Smooth muscle cell (in vitro differentiated cells): Measurements from ENCODE around the gene CORO6. TPM values are rescaled to one million over a fixed set of nuclear protein-coding genes. Genes with fewer than 3 reads are reported as not detected.
"Not testable (repeated sequence)": the region's sequence is repeated elsewhere in the genome, so short reads cannot be mapped to it uniquely, and the experiment has no call there.

Experiments
- DNase-seq: peaks from one replicate; lab custom pipeline; 2025; ENCODE audit not compliant: unreplicated experiment; lab: John Stamatoyannopoulos, UW
- H2AFZ ChIP-seq: fragments of 200-600 bp; sonication (generic); 2 replicates; pipeline ENCODE4 v1.6.0; 2016; ENCODE audit warnings: antibody characterized with exemption, low read depth, mild to moderate bottlenecking
- H3F3A ChIP-seq: fragments of 200-600 bp; sonication (generic); 2 replicates; pipeline ENCODE4 v1.6.0; 2017; ENCODE audit warnings: antibody characterized with exemption, low read depth
- H3K27ac ChIP-seq: fragments of 200-600 bp; sonication (generic); 2 replicates; pipeline ENCODE4 v1.5.1; 2016; ENCODE audit warnings: low read depth, mild to moderate bottlenecking
- H3K27me3 ChIP-seq: fragments of 200-600 bp; sonication (generic); 2 replicates; pipeline ENCODE4 v1.6.1; 2016; ENCODE audit warnings: low read depth, mild to moderate bottlenecking
- H3K36me3 ChIP-seq: fragments of 200-600 bp; sonication (generic); 2 replicates; pipeline ENCODE4 v1.5.1; 2016; ENCODE audit warnings: low read depth
- H3K4me1 ChIP-seq: fragments of 200-600 bp; sonication (generic); 2 replicates; pipeline ENCODE4 v1.5.1; 2016; ENCODE audit warnings: low read depth
- H3K4me2 ChIP-seq: fragments of 200-600 bp; sonication (generic); 2 replicates; pipeline ENCODE4 v1.6.0; 2016; ENCODE audit warnings: mild to moderate bottlenecking
- H3K4me3 ChIP-seq: fragments of 200-600 bp; sonication (generic); 2 replicates; pipeline ENCODE4 v1.5.1; 2016; ENCODE audit warnings: mild to moderate bottlenecking
- H3K79me2 ChIP-seq: fragments of 200-600 bp; sonication (generic); 2 replicates; pipeline ENCODE4 v1.6.0; 2016; ENCODE audit warnings: low read depth, mild to moderate bottlenecking
- H3K9ac ChIP-seq: fragments of 200-600 bp; sonication (generic); 2 replicates; pipeline ENCODE4 v1.6.0; 2016; ENCODE audit warnings: low read depth
- H3K9me3 ChIP-seq: fragments of 200-600 bp; sonication (generic); replicated peaks from 2 replicates; pipeline ENCODE4 v1.5.1; 2016; ENCODE audit warnings: low read depth
- H4K20me1 ChIP-seq: fragments of 200-600 bp; sonication (generic); 2 replicates; pipeline ENCODE4 v1.6.0; 2016; ENCODE audit warnings: low read depth
- CTCF ChIP-seq: fragments of 200-600 bp; sonication (generic); IDR thresholded peaks from 2 replicates; pipeline ENCODE4 v1.5.1; 2017; ENCODE audit warnings: borderline replicate concordance, mild to moderate bottlenecking, antibody characterized with exemption; ENCODE audit not compliant: insufficient read depth, poor library complexity, severe bottlenecking
- WGBS: methylation state at CpG from one replicate; pipeline ENCODE4 v1.1.7; 2016; ENCODE audit warnings: low lambda C conversion rate; 5-methylcytosine and 5-hydroxymethylcytosine counted together
- polyA plus RNA-seq: library from polyadenylated mRNA; unstranded; fragments of >200 nt; fragmentation: Nextera tagmentation; extraction: Ambion mirVana; gene quantifications from 2 replicates; pipeline ENCODE4 v1.2.1, GENCODE V29; 2016
- total RNA-seq: library from RNA; depleted of rRNA; stranded (reverse); fragments of >200 nt; gene quantifications from 2 replicates; pipeline ENCODE4 v1.2.3, GENCODE V29; 2014

Gene CORO6
- total and polyA plus RNA-seq, 2 experiments from 2014 or later, result 2.4 TPM

- Histone ChIP-seq H3K4me3 (no peak overlapping the region), H3K4me2 (no peak overlapping the region), H3F3A (no peaks in the 10 kb centered on the region), H4K20me1 (no peaks in the 10 kb centered on the region), H3K4me1 (no peaks in the 10 kb centered on the region), H3K9ac (no peak overlapping the region), H3K27me3 (no peaks in the 10 kb centered on the region), H2AFZ (no peak overlapping the region), H3K79me2 (no peaks in the 10 kb centered on the region), H3K9me3 (no peaks in the 10 kb centered on the region), H3K36me3 (no peaks in the 10 kb centered on the region), H3K27ac (no peak overlapping the region)
- DNase-seq, result no peak
- no peak for TF ChIP-seq CTCF
These were observed 30.3 kb upstream of the CORO6 start for GRCh38 chr17:29652976-29653375.

- not testable (repeated sequence) for H4K20me1 ChIP-seq, H3K79me2 ChIP-seq, H3K4me2 ChIP-seq, H3K4me3 ChIP-seq, H3K36me3 ChIP-seq, H3F3A ChIP-seq, H3K9me3 ChIP-seq, H3K27me3 ChIP-seq, H3K9ac ChIP-seq, DNase-seq, H2AFZ ChIP-seq, H3K4me1 ChIP-seq, H3K27ac ChIP-seq
- 98% methylated on average over 7 of the region's 7 CpGs for WGBS
These were observed 29.2 kb upstream of the CORO6 start for GRCh38 chr17:29651913-29652312.

GRCh38 chr17:29650396-29650795, 27.7 kb upstream of the CORO6 start:
- Histone ChIP-seq H3K4me2 (no peak overlapping the region), H3K9ac (no peak overlapping the region), H4K20me1 (no peaks in the 10 kb centered on the region), H3K4me3 (no peak overlapping the region), H3K9me3 (no peaks in the 10 kb centered on the region), H3K79me2 (no peaks in the 10 kb centered on the region), H3K27me3 (no peaks in the 10 kb centered on the region), H3K27ac (no peak overlapping the region), H3F3A (no peaks in the 10 kb centered on the region), H3K36me3 (no peaks in the 10 kb centered on the region), H3K4me1 (no peaks in the 10 kb centered on the region), H2AFZ (no peak overlapping the region)
- no peak for DNase-seq
- no peak for TF ChIP-seq CTCF
- 88% methylated on average over 4 of the region's 4 CpGs for WGBS

- no peak for TF ChIP-seq CTCF
- 97% methylated on average over 5 of the region's 5 CpGs for WGBS
These were observed 26.6 kb upstream of the CORO6 start for GRCh38 chr17:29649359-29649758.

More at GRCh38 chr17:29649359-29649758, 26.6 kb upstream of the CORO6 start:
- H3K4me2 ChIP-seq, result no peak overlapping the region
- H2AFZ ChIP-seq, result no peak overlapping the region
- no peaks in the 10 kb centered on the region for H4K20me1 ChIP-seq
- no peaks in the 10 kb centered on the region for H3K4me1 ChIP-seq
- no peaks in the 10 kb centered on the region for H3K36me3 ChIP-seq
- no peaks in the 10 kb centered on the region for H3F3A ChIP-seq
- H3K27me3 ChIP-seq, result no peaks in the 10 kb centered on the region
- no peaks in the 10 kb centered on the region for H3K9me3 ChIP-seq
- no peak overlapping the region for H3K27ac ChIP-seq
- no peak overlapping the region for H3K4me3 ChIP-seq
- DNase-seq, result no peak
- H3K9ac ChIP-seq, result no peak overlapping the region
- H3K79me2 ChIP-seq, result no peaks in the 10 kb centered on the region
